TTC549 (cell line): Measurements from ENCODE around the gene VWA5B1.
A peak's percentile ranks its signal among the peaks of the same experiment; 100 is the strongest.

ENCODE experiments used
- FAIRE-seq: peaks from 2 replicates; lab custom pipeline; 2012; peaks lifted over from hg19 to GRCh38; lab: Jason Lieb, UNC

The VWA5B1 gene

DNA sequence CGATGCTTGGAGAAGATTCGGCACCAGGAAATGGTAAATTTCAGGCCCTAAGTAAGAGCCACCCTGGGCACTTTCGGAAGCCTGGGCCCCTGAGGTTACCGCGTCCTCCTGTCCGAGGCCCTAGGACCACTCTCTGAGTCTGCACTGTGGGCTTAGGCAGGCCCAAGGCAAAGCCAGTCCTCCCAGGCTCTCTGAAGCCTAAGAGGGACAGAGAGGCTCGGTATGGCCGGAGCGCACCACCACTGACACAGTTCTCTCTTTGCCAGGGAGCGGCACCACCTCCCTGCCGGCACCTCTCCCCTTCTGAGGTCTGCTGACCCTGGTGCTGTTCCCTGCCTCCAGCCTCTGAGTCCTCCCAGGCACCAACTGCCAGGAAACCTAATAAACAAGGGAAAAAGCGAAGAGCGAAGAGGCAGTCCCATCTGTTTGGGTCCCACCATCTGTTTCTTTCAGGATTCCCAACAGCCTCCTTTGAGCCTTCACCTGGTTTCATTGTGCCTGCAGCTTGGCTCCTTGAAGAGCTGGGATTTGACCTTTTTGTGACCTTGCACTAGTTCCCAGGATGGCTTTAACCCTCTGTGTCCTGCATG is 57.7 kb downstream of the VWA5B1 start:
- FAIRE-seq: no peak

- no peak for FAIRE-seq
These were observed 58.9 kb downstream of the VWA5B1 start for GRCh38 chr1:20349561-20349960.

DNA sequence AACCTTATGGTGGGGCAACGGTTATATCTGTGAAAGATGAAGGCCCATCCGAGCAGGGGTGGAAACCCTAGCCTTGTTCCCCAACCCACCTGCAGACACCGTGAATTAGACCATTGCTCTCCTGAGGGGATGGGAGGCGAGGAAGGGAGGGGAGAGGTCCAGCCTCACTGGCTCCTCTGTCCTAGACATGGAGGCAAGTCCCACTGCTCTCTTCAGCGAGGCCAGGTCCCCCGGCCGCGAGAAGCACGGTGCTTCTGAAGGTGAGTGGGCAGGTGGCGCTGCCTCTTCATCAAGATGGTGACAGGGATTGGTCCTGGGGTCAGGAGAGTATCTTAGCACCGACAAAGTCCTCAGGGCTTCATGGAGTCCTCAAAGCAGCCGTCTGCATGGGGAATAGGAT is 59.3 kb downstream of the VWA5B1 start:
- no peak for FAIRE-seq

DNA sequence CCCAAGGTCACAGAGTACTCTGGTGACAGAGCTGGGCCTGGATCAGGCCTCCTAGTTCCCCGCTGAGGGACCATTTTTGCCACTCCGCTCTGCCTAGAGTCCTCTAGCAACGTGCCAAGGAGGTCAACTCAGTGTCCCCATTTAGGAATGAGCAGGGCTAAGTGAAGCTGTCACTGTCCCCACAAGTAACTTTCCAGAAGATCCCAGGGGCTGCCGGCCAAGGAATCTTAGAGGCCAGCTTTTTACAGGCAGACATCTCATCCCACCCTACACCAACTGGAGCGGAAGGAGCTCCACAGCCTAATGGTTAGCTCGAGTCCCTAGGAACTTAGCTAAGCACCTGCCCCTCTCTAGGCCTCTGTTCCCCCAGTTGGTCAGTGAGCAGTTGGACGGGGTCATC is 59.7 kb downstream of the VWA5B1 start:
- FAIRE-seq: no peak

DNA sequence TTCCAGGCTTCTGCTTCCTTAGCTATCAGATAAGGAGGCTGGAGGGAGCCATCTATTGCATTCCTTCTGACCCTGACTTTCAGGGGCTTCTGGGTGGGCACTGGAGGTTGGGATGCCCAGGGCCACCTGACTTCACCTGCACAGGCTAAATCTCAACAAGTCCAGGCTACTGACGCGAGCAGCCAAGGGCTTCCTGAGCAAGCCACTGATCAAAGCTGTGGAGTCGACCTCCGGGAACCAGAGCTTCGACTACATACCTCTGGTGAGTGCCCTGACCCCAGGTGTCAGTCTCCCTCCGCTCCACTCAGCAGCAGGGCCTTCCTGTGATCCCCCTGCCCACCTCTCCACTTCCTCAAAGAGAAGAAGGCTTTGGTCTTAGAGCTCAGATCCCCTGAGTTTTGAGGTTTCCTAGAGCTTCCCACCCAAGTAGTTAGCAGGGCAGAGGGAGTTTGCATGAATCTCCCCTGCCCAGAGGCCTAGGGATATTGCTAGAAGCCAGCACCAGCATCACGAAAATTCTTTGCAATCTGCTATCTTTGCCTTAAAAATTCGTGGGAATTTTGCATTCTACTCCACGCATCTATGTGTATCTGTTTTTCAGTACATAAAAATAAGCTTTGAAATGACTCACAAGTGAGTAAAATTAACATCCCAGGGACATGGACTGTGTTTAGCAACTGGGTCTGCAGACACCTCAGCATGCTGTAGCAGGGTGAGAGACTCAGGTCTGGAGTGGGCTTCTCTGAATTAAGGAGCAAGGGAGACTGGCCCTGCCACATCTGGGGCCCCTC is 61.4 kb downstream of the VWA5B1 start:
- no peak for FAIRE-seq

DNA sequence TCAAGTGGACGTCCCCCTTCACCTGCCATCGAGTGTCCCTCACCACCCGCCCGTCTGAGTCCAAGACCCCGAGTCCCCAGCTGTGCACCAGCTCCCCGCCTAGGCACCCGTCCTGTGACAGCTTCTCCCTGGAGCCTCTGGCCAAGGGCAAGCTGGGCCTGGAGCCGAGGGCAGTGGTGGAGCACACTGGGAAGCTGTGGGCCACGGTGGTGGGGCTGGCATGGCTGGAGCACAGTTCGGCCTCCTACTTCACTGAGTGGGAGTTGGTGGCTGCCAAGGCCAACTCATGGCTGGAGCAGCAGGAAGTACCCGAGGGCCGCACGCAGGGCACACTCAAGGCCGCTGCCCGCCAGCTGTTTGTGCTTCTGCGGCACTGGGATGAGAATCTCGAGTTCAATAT is 63.2 kb downstream of the VWA5B1 start:
- no peak for FAIRE-seq

- no peak for FAIRE-seq
These were observed 63.9 kb downstream of the VWA5B1 start for GRCh38 chr1:20354610-20355009.

- FAIRE-seq: no peak
These were observed 64.6 kb downstream of the VWA5B1 start for GRCh38 chr1:20355101-20355827.

DNA sequence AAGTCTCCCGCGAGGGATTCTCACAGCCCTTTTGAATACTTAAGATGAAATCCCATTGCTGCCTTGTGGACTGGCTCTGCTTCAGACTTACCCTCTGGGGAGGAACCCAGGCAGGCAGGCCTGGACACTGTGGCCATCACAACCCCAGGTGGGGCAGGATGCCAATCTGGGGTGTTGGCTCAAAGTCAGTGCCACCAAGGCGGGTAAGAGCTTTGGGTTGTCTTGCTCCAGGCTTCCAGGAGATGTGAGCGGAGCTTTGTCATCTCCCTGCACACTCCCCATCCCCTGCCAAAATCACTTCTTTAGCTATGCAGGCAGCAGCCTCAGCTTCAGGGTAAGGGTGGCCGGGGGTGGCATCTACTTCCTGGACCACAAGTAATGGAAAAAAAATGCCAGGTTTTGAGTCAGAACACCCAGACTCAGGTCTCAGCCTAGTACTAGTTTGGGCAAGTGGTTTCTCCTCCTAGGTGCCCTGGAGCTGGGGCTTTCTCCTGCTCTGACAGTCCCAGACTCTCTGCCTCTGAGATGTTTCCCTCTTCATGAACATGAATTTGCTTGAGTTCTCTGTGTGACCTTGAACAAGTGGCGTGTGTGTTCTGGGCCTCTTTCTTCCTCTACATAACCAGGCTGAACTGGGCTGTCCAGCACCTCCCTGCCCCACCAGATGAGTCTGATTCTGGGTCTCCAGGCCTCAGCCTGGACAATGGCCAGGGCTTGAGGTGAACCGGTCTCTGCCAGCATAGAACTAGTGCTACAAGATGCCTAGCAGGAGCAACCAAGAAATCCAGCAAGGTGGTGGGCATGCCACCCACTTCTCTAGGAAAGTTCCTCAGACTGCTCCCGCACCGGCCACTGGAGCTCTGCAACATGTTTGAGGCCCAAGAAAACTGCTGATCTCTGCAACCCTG is 65.4 kb downstream of the VWA5B1 start:
- FAIRE-seq: no peak

DNA sequence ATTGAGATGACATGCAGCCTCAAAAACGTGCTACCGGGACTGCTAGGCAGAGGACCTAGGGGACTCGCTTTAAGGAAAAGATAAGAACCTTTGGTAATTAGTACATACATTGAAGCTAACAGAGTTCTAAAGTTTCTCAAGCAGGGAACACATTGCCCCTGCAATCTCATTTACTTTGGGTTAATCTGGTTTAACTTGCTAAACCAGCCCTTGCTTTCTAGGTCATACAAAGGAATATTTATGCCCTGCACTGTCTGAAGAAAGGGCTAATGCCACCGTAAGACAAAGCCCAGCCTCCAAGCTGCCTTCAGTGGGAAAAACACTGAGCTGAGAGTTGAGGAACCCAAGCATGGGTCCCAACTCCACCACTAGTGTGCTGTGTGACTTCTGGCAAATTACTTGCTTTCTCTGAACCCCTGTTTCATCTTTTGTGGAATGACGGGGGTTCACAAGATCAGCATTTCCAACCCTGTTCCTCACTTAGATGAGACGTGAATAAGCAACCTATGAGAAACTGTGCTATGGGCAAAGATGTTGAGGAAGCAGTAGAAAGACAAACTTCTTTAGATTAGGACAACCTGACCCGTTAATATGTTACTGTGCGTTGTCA is 66.3 kb downstream of the VWA5B1 start:
- no peak for FAIRE-seq

- FAIRE-seq: no peak
These were observed 67.1 kb downstream of the VWA5B1 start for GRCh38 chr1:20357796-20358195.

GRCh38 chr1:20358761-20359263 is 68.1 kb downstream of the VWA5B1 start:
- FAIRE-seq: no peak

DNA sequence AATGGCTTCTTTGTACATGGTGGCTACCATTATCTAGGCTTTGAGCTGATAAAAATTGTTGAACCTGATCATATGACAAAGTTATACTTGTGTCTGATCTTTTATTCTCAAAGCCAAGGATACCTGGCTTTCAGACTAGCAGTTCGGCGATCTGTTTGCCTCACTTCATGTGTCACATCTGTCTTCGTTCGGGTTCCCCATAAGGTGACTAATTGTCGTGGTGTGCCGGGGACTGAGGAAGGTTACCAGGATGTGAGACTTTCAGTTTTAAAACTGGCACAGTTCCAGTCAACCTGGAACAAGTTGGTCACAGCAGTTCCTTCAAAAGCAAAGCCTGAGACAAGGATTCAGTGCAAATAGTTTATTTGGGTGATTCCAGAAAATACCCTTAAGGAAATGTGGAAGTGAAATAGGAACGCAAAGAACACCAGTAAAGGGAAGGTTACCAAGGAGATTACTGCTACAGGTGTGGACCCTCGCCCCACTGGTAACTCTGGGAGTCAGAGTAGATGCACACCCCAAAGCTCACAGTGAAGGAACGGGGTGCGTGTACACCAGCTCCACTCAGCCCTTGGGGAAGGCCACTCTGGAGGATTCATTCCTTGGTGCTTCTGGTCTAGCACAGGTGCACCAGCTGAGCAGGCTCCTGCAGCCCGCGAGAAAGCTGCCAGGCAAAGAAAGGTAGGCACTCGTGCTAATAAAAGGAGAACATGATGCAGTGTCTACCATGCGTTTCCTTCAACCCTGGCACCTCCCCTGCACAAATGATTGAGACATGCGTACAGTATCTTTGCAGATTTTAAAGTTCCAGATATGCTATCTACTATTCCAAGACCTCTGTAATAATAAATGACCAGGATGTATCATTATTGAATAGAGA is 69.0 kb downstream of the VWA5B1 start:
- FAIRE-seq: no peak

DNA sequence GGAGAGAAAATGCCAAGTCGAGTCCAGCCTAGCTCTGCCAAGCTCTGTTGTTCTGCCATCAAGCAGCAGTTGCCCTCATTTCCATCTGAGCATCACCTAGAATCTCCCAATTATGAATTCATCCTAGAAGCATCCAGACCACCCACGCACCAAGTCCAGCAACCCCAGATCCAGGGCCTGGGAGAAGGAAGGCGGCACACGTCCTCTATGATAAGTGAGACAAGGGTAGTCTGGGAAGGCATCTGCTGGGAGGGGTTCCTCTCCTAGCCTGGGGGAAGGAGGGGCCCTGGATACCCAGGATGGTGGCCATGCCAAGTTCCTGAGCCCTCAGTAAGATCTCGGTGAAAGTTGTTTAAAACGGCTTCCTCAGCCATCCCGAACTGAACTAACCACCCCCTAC is 70.7 kb downstream of the VWA5B1 start:
- no peak for FAIRE-seq

DNA sequence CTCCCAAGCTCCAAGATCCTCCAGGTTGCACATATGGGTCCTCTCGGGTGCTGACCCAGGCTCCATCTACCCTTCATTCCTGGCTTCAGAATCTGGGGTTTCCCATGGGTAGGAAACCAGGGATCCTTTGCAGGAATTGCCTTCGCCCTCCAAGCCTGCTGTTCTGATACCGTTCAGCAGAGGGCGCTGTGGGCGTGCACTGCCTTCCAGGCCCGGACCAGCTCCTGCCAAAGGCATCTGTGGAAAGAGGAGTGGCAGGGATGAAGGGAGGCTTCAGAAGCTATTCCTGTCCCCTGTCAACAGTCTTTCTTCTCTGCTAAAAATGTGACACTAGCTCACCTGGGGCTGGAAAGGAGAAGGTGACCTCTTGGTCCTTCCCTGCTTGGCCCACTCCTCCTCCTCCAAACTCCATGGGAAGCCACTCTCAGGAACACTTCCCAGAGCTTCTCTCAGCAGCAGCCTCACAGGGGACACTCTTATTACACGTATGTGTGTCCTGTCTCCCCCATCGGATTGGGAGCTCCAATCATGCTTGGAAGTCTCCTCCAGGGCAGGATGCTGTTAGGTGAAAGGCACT is 71.2 kb downstream of the VWA5B1 start:
- FAIRE-seq: no peak

DNA sequence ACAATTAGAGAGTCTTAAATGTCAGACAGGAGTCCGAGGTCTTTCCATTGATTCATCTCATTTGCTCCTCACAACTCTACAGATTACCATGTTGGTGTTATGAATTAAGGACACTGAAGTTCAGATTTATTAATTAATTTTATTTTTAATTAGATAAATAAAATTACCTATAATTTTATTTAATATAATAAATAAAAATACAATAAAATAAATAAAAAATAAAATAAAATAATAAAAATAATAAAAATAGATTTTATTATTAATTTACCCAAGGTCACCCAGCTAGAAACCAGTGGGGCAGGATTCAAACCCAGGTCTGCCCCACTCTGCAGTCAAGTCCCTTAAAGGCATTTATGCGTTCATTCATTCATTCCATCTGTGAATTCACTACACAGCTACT is 72.2 kb downstream of the VWA5B1 start:
- FAIRE-seq: peak; percentile 58

DNA sequence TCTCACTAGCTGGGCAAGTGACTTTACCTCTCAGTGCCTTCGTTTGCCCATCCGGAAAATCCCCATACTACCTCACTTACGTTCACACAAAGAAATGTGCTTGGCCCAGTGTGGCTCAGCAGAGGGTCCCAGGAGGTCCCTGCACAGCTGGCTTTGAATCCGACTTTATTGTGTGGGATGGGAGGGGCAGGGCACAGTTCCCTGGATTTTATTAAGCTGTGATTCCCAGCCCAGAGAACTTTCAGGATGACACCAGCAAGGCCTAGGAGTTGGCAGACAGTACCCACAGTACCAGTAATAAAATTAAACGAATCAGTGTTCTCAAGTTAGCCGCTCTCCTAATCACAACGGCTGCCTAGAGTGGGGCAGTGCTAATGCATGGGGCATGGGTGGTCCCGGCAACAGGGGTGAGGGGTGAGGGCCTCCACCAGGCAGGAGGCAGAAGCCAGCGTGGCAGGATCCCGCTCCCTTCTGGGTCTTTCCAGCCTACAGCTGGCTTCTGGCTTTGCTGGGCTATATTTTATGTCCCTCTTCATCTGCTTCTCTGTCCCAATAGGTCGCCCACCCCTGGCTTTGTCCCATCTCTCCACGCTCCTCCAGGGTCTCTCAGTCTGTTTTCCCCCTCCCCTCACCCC is 74.9 kb downstream of the VWA5B1 start:
- no peak for FAIRE-seq

- FAIRE-seq: no peak
These were observed 75.4 kb downstream of the VWA5B1 start for GRCh38 chr1:20366056-20366462.

DNA sequence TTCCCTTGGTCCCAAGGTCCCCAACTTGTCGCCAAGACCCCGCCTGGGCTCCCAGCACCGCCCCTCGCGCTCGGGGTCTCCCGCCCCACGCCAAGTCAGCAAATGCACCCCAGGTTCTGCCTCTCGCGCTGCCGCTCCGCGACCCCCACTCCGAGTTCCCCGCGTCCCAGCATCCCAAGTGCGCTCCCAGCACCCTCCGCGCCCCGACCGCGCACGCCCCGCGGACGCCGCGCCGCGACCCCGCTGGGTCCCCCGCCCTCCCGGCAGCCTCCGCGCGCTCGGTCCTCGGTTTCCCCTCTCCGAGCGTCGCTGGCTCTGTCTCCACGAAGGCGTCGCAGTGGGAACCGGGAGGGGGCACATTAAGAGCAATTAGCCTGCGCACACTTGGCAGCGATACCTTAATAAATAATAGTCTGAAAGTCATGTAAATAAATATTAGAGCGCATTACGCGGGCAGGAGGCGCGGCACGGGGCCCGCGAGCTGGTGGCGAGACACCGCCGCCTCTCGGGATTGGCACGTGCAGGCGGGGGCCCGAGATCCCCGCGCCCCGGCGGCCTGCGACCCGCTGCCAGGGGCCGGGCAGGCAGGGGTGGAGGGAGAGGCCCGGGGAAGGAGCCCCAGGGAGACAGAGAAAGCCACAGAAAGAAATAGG is 75.9 kb downstream of the VWA5B1 start:
- no peak for FAIRE-seq
